ENCODE data around the gene DDX23.

GRCh38 chr12:48831257-48831656 lies 20.7 kb downstream of the DDX23 start:
- TF ChIP-seq RAD21 (conservative IDR thresholded peaks at IDR 0.05 in 1 of 2, IDR thresholded peaks at IDR 0.05 in 1 of 2) (no peak), CTCF (IDR thresholded peaks at IDR 0.05) (no peak), MAX (IDR thresholded peaks at IDR 0.05) (no peak), SMC3 (IDR thresholded peaks at IDR 0.05) (no peak)
